Keratinocyte (primary cell): Measurements from ENCODE around the gene OXNAD1. TPM values are rescaled to one million over a fixed set of nuclear protein-coding genes. Genes with fewer than 3 reads are reported as not detected.

ENCODE experiments used
- DNase-seq: peaks from one replicate; pipeline ENCODE4 v3.0.0-alpha.2; 2011; ENCODE audit warnings: low read depth, missing footprints, low spot score
- FAIRE-seq: peaks from 2 replicates; lab custom pipeline; 2011; peaks lifted over from hg19 to GRCh38; lab: Jason Lieb, UNC
- H2AFZ ChIP-seq: 2 replicates; pipeline ENCODE4 v1.6.0; 2012; ENCODE audit warnings: low read length, control low read depth, inconsistent platforms; ENCODE audit not compliant: control insufficient read depth
- H3K27ac ChIP-seq: 2 replicates; pipeline ENCODE4 v1.5.1; 2011; ENCODE audit warnings: low read length; ENCODE audit not compliant: control insufficient read depth, insufficient read depth
- H3K27me3 ChIP-seq: 3 replicates; pipeline ENCODE4 v1.6.0; 2011; ENCODE audit warnings: low read length; ENCODE audit not compliant: control insufficient read depth, insufficient read depth; ENCODE audit errors: extremely low read depth
- H3K36me3 ChIP-seq, 2 experiments: 2 replicates in 1 of 2; 3 replicates in 1 of 2; pipeline ENCODE4 v1.5.1; 2011; ENCODE audit warnings: low read length in 2 of 2, mild to moderate bottlenecking in 1 of 2; ENCODE audit not compliant: control insufficient read depth in 2 of 2, insufficient read depth in 2 of 2; ENCODE audit errors: extremely low read depth in 1 of 2
- H3K4me1 ChIP-seq: 3 replicates; pipeline ENCODE4 v1.5.1; 2011; ENCODE audit warnings: low read length; ENCODE audit not compliant: control insufficient read depth, insufficient read depth; ENCODE audit errors: extremely low read depth
- H3K4me2 ChIP-seq: 3 replicates; pipeline ENCODE4 v1.6.0; 2011; ENCODE audit warnings: low read depth, low read length; ENCODE audit not compliant: control insufficient read depth, insufficient read depth; ENCODE audit errors: extremely low read depth
- H3K4me3 ChIP-seq, 3 experiments: fragments of 200-600 bp in 1 of 3; sonication (generic) in 1 of 3; 2 replicates in 2 of 3; 3 replicates in 1 of 3; pipeline ENCODE4 v1.5.1; 2011 to 2016; ENCODE audit warnings: low read length in 3 of 3, mild to moderate bottlenecking in 3 of 3, control low read depth in 2 of 3, inconsistent platforms in 1 of 3, low read depth in 1 of 3, mixed read lengths in 1 of 3, mixed run types in 1 of 3, moderate library complexity in 1 of 3; ENCODE audit not compliant: control insufficient read depth in 2 of 3, insufficient read depth in 2 of 3; ENCODE audit errors: extremely low read depth in 1 of 3
- H3K79me2 ChIP-seq: 2 replicates; pipeline ENCODE4 v1.6.0; 2012; ENCODE audit warnings: low read length; ENCODE audit not compliant: control insufficient read depth, insufficient read depth
- H3K9ac ChIP-seq: 3 replicates; pipeline ENCODE4 v1.6.0; 2011; ENCODE audit warnings: low read length; ENCODE audit not compliant: control insufficient read depth, insufficient read depth; ENCODE audit errors: extremely low read depth
- H3K9me1 ChIP-seq: 3 replicates; pipeline ENCODE4 v1.6.0; 2011; ENCODE audit warnings: low read length; ENCODE audit not compliant: control insufficient read depth, insufficient read depth; ENCODE audit errors: extremely low read depth
- H3K9me3 ChIP-seq: 2 replicates; pipeline ENCODE4 v1.5.1; 2012; ENCODE audit warnings: low read depth, low read length; ENCODE audit not compliant: control insufficient read depth
- H4K20me1 ChIP-seq: 3 replicates; pipeline ENCODE4 v1.6.0; 2011; ENCODE audit warnings: low read length; ENCODE audit not compliant: control insufficient read depth, insufficient read depth; ENCODE audit errors: extremely low read depth
- EZH2 ChIP-seq: IDR thresholded peaks from one replicate; pipeline ENCODE4 v1.6.1; 2012; ENCODE audit warnings: inconsistent platforms, mild to moderate bottlenecking, low read length, moderate library complexity
- dilution Hi-C: fragments of 300-500 bp; cut with MboI; formaldehyde crosslinking; loops from one replicate; pipeline ENCODE4 v1.7.0; 2020; ENCODE audit warnings: low sequenced_read_pairs; ENCODE audit not compliant: extremely low pct_ligation_motif_present
- polyA plus RNA-seq, 5 experiments: library from polyadenylated mRNA; depleted of rRNA in 3 of 5; stranded (reverse) in 3 of 5; stranded (forward) in 1 of 5; unstranded in 1 of 5; fragments of >200 nt; gene quantifications; 1 replicate in 1 of 5; 2 replicates in 3 of 5; 3 replicates in 1 of 5; pipeline versions ENCODE4 v1.2.1 to v1.2.3, GENCODE V29; 2011 to 2012; ENCODE audit warnings: missing spikeins in 2 of 5, low read depth in 1 of 5, low replicate concordance in 1 of 5
- TF ChIP-seq, protein P1 (sequence below), 3 experiments: IDR thresholded peaks in 1 of 3; conservative IDR thresholded peaks in 1 of 3; optimal IDR thresholded peaks in 1 of 3; 2 replicates in 2 of 3; 3 replicates in 1 of 3; pipeline versions ENCODE3 to v1.5.1; 2011; ENCODE audit warnings: low read length in 3 of 3, mild to moderate bottlenecking in 3 of 3, moderate library complexity in 2 of 3, control low read depth in 1 of 3, inconsistent platforms in 1 of 3; ENCODE audit not compliant: insufficient read depth in 2 of 3; ENCODE audit errors: extremely low read depth in 1 of 3

The OXNAD1 gene
- polyA plus RNA-seq, 1 donor (not counting 4 experiments of a cell fraction or from before 2014, with no cell fraction given): 15.2 TPM

DNA sequence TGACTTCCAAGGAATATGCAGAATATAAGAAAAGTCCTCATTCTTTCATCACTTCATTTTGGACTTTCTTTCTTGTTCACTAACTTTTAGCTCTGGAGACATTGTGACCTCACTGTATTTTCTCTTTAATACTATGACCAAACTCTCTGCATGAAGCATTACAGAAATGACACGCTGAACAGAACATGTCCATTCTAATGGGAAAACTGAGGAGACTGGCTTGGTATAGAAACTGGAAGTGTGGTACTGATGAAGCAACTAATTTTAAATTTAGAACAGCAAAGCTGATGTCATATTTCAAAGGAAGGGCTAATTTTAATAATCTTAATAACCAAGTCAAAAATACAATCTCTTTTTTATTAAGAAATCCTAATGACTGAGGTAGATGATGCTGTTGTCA, 5.0 kb upstream of the OXNAD1 start:
- FAIRE-seq (no peak), DNase-seq (no peak)
- Histone ChIP-seq H3K4me1 (peaks cover 4% of the 10 kb centered on the region), H3K4me2 (no peak overlapping the region), H3K36me3 (peaks cover 9 to 18% of the 10 kb centered on the region in 2 experiments), H3K79me2 (peaks cover 35% of the 10 kb centered on the region), H3K27ac (no peak overlapping the region), H3K9me3 (no peaks in the 10 kb centered on the region), H4K20me1 (no peaks in the 10 kb centered on the region), H2AFZ (no peak overlapping the region), H3K4me3 (no peak overlapping the region), H3K27me3 (no peaks in the 10 kb centered on the region), H3K9ac (no peak overlapping the region), H3K9me1 (no peaks in the 10 kb centered on the region)
- dilution Hi-C loops: no loop called here
- TF ChIP-seq EZH2: no peak
- TF ChIP-seq, protein P1, sequence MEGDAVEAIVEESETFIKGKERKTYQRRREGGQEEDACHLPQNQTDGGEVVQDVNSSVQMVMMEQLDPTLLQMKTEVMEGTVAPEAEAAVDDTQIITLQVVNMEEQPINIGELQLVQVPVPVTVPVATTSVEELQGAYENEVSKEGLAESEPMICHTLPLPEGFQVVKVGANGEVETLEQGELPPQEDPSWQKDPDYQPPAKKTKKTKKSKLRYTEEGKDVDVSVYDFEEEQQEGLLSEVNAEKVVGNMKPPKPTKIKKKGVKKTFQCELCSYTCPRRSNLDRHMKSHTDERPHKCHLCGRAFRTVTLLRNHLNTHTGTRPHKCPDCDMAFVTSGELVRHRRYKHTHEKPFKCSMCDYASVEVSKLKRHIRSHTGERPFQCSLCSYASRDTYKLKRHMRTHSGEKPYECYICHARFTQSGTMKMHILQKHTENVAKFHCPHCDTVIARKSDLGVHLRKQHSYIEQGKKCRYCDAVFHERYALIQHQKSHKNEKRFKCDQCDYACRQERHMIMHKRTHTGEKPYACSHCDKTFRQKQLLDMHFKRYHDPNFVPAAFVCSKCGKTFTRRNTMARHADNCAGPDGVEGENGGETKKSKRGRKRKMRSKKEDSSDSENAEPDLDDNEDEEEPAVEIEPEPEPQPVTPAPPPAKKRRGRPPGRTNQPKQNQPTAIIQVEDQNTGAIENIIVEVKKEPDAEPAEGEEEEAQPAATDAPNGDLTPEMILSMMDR (optimal IDR thresholded peaks at IDR 0.05 in 1 of 3, IDR thresholded peaks at IDR 0.05 in 1 of 3, conservative IDR thresholded peaks at IDR 0.05 in 1 of 3; ENCODE audit: extremely low read depth in 1 of 3, insufficient read depth in 2 of 3, low read length in 3 of 3): no peak

DNA sequence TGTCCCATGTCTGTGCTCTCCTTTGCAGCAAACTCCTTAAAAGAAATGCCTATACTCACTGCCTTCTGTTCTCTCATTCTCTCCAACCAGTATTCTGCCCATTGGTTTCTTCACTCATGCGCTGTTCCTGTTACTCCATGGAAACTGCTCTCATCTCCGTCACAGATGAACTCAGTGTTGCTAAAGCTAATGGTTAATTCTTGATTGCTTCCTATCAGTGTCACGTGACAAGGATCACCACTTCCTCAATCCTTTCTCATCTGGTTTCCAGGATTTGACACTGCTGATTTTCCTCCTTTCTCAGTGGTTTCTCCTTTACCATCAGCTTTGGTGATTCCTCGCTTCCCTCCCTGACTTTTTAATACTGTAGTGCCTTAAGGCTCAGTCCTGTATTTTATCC, 2.8 kb upstream of the OXNAD1 start:
- DNase-seq (no peak), FAIRE-seq (no peak)
- Histone ChIP-seq H2AFZ (no peak overlapping the region), H3K27me3 (no peaks in the 10 kb centered on the region), H3K27ac (no peak overlapping the region), H3K4me1 (peaks cover 18% of the 10 kb centered on the region), H3K9me1 (no peaks in the 10 kb centered on the region), H3K9ac (no peak overlapping the region), H3K4me3 (no peak overlapping the region), H3K9me3 (no peaks in the 10 kb centered on the region), H3K36me3 (peaks cover 9 to 18% of the 10 kb centered on the region in 2 experiments), H3K79me2 (peaks cover 51% of the 10 kb centered on the region), H4K20me1 (no peaks in the 10 kb centered on the region), H3K4me2 (no peak overlapping the region)
- dilution Hi-C loops: no loop called here
- no peak for TF ChIP-seq EZH2
- TF ChIP-seq, protein P1 (optimal IDR thresholded peaks at IDR 0.05 in 1 of 3, IDR thresholded peaks at IDR 0.05 in 1 of 3, conservative IDR thresholded peaks at IDR 0.05 in 1 of 3; ENCODE audit: extremely low read depth in 1 of 3, insufficient read depth in 2 of 3, low read length in 3 of 3): no peak
